Measurements from ENCODE around the gene ZNF417.

- TF ChIP-seq CTCF (optimal IDR thresholded peaks at IDR 0.05 in 1 of 3, IDR thresholded peaks at IDR 0.05 in 1 of 3, conservative IDR thresholded peaks at IDR 0.05 in 1 of 3; ENCODE audit: extremely low read depth in 1 of 3, insufficient read depth in 2 of 3, low read length in 3 of 3): no peak
- TF ChIP-seq EZH2 (IDR thresholded peaks at IDR 0.05; ENCODE audit: low read length): no peak
Measured at GRCh38 chr19:57870225-57870624, 46.2 kb downstream of the ZNF417 start.

Data from keratinocyte (primary cell).